ENCODE results near the gene EPB41L3. TPM values are rescaled to one million over a fixed set of nuclear protein-coding genes. Genes with fewer than 3 reads are reported as not detected.

EPB41L3 gene
- total RNA-seq, 2 experiments from 2014 or later: 1.9 to 3.4 TPM

DNA sequence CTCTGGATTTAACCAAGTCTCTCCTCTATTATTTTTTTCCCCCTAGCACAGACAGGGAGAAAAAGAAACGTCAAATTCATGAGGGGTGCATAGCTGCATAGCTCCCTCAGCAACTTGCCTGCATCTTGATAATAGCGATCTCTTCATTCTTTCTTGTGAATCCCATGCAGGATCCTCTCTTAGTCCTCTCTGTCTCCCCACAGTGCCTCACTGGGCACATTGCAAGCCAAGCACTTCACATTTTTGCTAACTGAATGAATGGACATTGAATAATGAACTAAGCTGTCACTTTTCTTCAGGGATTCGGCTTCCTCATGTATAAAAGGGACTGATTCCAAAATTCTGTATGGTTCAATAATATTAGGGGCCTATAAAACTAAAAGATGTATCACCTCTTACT, 2.9 kb upstream of the EPB41L3 start:
- Mint-ChIP-seq H3K27me3 (peaks cover 44% of the 10 kb centered on the region), H3K4me1 (no peaks in the 10 kb centered on the region), H3K27ac (no peak overlapping the region), H3K36me3 (no peaks in the 10 kb centered on the region), H3K4me3 (no peak overlapping the region), H3K9me3 (no peaks in the 10 kb centered on the region)
- ATAC-seq (ENCODE audit: low read depth) (no peak), DNase-seq (no peak)
- POLR2A ChIA-PET: no interaction called here

DNA sequence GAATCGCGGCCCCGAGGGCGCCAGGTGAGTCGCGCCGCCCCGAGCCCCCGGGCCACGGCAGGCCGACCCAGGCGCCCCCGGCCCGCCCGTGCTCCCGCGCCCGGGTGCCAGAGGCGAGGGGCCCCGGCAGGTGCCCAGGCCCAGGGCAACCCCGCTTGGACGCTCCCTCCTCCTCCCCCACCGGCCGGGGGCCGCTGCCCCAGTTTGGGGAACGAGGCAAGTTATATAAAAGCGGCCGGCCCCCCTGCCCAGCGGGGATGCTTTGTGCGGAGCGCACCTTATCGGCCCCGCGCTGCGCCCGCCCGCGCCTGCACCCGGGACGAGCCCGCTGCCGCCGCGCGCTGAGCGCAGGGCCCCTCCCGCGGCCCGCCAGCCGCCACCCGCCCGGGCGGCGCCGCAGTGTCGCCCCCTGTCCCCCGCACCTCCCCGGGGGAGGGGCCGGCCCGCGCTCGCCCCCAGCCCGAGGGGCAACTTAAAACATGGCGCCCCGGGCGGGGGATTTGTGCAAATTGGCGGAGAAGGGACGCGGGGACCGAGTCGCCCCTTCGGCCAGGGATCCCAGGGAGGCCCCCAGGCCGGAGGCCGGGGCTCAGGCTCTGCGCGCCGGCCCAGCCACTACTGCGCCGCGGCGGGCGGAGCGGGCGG, 639 bp downstream of the EPB41L3 start:
- DNase-seq (peak; percentile 30), ATAC-seq (ENCODE audit: low read depth) (peak; percentile 30)
- no peaks in the 10 kb centered on the region for H3K9me3 Mint-ChIP-seq
- H3K36me3 Mint-ChIP-seq: no peaks in the 10 kb centered on the region
- H3K4me1 Mint-ChIP-seq: no peaks in the 10 kb centered on the region
- POLR2A ChIA-PET: no interaction called here
- H3K4me3 Mint-ChIP-seq: no peak overlapping the region
- peaks cover 61% of the 10 kb centered on the region for H3K27me3 Mint-ChIP-seq
- H3K27ac Mint-ChIP-seq: no peak overlapping the region

DNA sequence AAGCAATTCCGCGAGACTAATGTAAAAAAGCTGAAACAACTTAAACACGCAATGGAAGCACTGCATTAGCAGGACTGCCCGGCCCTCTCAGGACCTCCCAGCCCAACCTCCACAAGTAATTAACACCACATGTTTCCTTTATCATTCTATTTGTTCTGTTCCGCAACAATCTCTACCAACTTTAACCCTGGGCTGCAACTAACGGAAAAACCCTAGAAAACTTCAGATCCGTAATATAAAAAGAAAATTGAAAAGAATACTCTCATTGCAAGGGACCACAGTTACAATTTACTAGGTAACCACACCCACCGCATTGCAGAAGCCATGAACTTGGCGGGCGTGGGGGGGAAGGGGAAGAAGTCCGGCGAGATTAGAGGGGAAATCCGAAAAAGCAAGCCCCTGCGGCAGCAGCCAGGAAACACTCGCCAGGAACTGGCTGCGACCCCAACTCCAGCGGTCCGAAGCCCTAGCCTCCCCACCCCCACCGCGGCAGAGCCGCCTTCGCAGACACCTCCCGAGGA, 1.2 kb downstream of the EPB41L3 start:
- Mint-ChIP-seq H3K27me3 (peaks cover 60% of the 10 kb centered on the region), H3K9me3 (no peaks in the 10 kb centered on the region), H3K27ac (no peak overlapping the region), H3K4me3 (peak overlapping the region; percentile 40), H3K36me3 (no peaks in the 10 kb centered on the region), H3K4me1 (no peaks in the 10 kb centered on the region)
- DNase-seq: no peak
- POLR2A ChIA-PET: no interaction called here
- ATAC-seq (ENCODE audit: low read depth): no peak

DNA sequence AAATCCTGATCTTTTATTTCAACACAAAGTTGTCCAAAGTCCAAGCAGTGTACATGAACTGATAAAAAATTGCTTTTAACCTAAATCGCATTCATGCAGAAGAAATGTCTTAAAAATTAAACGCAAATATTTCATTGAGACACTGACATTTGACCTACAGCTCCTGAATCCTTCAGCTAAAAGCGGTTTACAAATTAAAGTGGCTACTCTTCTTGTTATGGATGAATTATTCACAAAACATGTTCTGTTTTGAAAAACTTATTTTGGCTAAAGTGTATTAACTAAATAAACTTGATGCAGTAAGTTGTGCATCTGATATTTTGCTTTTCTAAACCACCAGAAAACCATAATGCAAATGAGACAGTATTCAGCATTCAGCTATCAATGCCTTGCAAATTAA, 2.2 kb downstream of the EPB41L3 start:
- no peak for ATAC-seq (ENCODE audit: low read depth)
- Mint-ChIP-seq H3K4me3 (no peak overlapping the region), H3K4me1 (no peaks in the 10 kb centered on the region), H3K27ac (no peak overlapping the region), H3K9me3 (no peaks in the 10 kb centered on the region), H3K27me3 (peaks cover 50% of the 10 kb centered on the region), H3K36me3 (no peaks in the 10 kb centered on the region)
- POLR2A ChIA-PET: no interaction called here
- DNase-seq: no peak

DNA sequence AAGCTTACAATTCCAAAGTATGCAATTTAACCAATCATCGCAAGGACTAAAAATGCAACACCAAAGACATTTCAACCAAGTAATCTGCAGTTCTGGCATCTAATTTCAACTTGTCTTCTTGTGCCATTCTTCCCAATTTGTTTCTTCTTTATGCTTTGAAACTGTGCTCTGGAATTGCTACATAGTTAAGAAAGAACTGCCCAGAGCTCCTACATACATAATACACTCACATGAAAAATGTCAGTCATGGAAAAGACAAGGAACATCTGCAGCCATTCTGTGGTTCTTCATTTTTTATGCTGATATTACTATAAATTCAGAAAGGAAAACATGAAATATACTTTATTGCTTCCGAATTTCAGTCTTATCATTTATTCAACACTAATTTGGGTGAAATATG, 4.4 kb downstream of the EPB41L3 start:
- POLR2A ChIA-PET: no interaction called here
- Mint-ChIP-seq H3K36me3 (no peaks in the 10 kb centered on the region), H3K4me3 (no peak overlapping the region), H3K27ac (no peak overlapping the region), H3K27me3 (peaks cover 40% of the 10 kb centered on the region), H3K4me1 (no peaks in the 10 kb centered on the region), H3K9me3 (no peaks in the 10 kb centered on the region)
- no peak for ATAC-seq (ENCODE audit: low read depth)
- no peak for DNase-seq

DNA sequence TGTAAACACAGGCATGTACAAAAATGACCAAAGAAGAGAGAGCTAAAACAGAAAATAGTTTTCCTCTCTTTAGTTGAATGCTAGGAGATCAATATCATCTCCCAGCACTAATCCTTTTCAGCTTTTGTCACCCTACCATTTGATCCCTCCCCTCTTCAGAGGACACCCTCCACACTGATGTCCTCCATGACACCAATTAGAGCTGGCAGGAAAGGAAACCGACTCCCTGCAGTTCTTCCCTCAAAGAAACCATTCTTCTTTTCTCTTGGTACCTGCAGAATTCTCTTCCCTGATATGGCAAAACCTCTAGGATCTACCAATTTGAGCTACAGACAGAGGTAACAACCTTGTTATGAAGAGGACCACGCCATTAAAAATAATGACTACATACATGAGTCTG, 5.3 kb downstream of the EPB41L3 start:
- H3K4me1 Mint-ChIP-seq: no peaks in the 10 kb centered on the region
- ATAC-seq (ENCODE audit: low read depth) (no peak), DNase-seq (no peak)
- H3K27me3 Mint-ChIP-seq: peaks cover 36% of the 10 kb centered on the region
- no peaks in the 10 kb centered on the region for H3K9me3 Mint-ChIP-seq
- H3K27ac Mint-ChIP-seq: no peak overlapping the region
- H3K36me3 Mint-ChIP-seq: no peaks in the 10 kb centered on the region
- POLR2A ChIA-PET: no interaction called here
- no peak overlapping the region for H3K4me3 Mint-ChIP-seq

DNA sequence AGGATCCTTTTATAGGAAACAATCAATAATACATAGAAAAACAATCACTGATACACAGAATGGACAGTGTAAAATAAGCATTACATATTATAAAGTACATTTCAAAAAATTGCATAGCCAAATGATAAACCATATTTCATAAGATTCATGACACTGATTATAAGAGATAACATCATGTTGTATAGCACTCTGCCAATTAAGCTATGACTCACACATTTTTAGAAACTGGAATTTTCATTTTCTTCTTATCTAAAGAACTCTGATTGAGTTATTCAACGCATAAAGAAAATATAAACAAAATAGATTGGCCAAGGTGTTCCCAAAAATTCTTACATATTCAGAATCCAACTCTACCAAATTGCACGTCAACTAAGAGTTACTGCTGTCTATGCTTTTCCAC, 5.9 kb downstream of the EPB41L3 start:
- POLR2A ChIA-PET: no interaction called here
- Mint-ChIP-seq H3K36me3 (no peaks in the 10 kb centered on the region), H3K27me3 (peaks cover 36% of the 10 kb centered on the region), H3K4me1 (no peaks in the 10 kb centered on the region), H3K27ac (no peak overlapping the region), H3K9me3 (no peaks in the 10 kb centered on the region), H3K4me3 (no peak overlapping the region)
- DNase-seq (no peak), ATAC-seq (ENCODE audit: low read depth) (no peak)

DNA sequence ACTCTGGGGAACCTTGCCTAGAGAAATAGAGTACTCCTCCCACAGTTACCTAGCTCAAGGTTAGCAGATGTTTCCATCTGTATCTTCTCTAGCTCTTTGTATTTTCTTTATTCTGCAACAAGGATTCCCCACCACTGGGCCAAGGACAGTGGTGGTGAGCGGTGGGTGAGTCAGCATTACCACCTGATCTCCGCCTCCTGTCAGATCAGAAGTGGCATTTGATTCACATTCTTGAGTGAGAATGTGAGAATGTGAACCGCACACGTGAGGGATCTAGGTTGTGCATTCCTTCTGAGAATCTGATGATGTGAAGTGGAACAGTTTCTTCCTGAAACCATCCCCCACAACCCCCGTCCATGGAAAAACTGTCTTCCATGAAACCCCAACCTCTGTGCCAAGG, 9.0 kb downstream of the EPB41L3 start:
- no peak for ATAC-seq (ENCODE audit: low read depth)
- no peak for DNase-seq
- Mint-ChIP-seq H3K27ac (no peak overlapping the region), H3K36me3 (no peaks in the 10 kb centered on the region), H3K27me3 (peaks cover 11% of the 10 kb centered on the region), H3K9me3 (no peaks in the 10 kb centered on the region), H3K4me1 (no peaks in the 10 kb centered on the region), H3K4me3 (no peak overlapping the region)
- POLR2A ChIA-PET: no interaction called here

DNA sequence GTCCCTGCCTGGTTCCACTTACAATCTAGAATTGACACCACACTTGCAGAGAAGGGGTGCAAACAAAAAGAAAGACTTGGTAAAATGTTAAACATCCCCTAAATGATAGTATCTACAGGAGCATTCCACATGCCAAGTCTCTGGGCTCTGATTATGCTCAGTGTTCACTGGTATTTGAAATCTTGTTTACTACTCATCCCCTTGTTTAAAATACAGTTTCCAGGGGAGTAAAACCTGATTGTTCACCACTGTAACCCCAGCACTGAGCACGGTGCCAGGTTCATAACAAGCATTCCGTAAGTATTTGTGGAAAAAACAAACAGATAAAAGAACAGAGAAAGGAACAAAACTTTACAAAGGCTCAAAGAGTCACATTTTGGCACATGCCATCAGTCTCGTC, 11.7 kb downstream of the EPB41L3 start:
- Mint-ChIP-seq H3K4me1 (no peaks in the 10 kb centered on the region), H3K27ac (no peak overlapping the region), H3K9me3 (no peaks in the 10 kb centered on the region), H3K4me3 (no peak overlapping the region), H3K27me3 (peaks cover 3% of the 10 kb centered on the region), H3K36me3 (no peaks in the 10 kb centered on the region)
- ATAC-seq (ENCODE audit: low read depth) (no peak), DNase-seq (no peak)
- POLR2A ChIA-PET: no interaction called here

DNA sequence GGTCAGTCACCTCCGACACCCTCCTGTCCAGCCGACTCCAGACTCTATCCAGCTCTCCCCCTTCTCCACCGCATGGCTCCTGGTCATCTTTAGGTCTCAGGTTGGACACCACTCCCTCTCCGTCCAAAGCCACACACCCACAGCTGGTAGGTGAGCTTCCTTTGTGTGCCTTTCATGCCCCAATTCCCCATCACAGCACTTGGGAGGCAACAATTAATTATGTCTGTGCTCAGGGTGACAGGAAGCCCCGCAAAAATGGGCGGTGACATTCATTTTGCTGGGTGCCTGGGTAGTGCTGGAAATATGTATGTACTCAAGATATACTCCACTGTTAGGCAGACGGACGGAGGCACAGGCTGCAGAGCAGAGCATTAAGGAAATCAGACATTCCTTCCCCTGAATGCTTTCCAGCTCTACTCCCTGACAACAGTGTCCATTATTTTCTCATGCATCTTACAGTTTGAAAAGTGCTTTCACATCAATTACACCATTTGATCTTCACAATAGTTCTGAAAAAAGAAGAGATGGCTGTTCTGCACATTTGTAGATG, 13.1 kb downstream of the EPB41L3 start:
- Mint-ChIP-seq H3K27me3 (peaks cover 3% of the 10 kb centered on the region), H3K27ac (no peak overlapping the region), H3K4me1 (no peaks in the 10 kb centered on the region), H3K36me3 (no peaks in the 10 kb centered on the region), H3K9me3 (no peaks in the 10 kb centered on the region), H3K4me3 (no peak overlapping the region)
- POLR2A ChIA-PET: no interaction called here
- ATAC-seq (ENCODE audit: low read depth) (no peak), DNase-seq (no peak)

DNA sequence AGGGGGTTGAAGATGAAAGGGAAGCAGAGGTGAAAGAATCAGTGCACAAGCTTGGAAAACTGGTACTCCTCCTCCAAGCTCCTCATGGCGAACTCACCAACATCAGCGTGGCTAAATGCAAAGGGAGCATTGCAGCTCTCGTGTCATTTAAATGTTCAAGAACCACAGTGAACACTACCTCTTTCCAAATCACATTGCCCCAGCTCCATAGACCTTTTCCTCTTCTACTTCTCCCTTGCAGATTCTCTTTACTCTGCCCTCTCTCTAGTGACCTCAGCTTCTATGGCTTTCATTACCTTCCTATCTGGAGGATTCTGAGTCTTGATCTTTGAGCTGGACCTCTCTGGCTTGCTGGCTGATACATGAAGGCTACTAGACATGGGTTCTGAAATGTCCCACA, 14.3 kb downstream of the EPB41L3 start:
- no peaks in the 10 kb centered on the region for H3K9me3 Mint-ChIP-seq
- POLR2A ChIA-PET: no interaction called here
- no peak for ATAC-seq (ENCODE audit: low read depth)
- H3K27me3 Mint-ChIP-seq: no peaks in the 10 kb centered on the region
- H3K4me3 Mint-ChIP-seq: no peak overlapping the region
- no peak overlapping the region for H3K27ac Mint-ChIP-seq
- H3K4me1 Mint-ChIP-seq: no peaks in the 10 kb centered on the region
- no peak for DNase-seq
- H3K36me3 Mint-ChIP-seq: no peaks in the 10 kb centered on the region

DNA sequence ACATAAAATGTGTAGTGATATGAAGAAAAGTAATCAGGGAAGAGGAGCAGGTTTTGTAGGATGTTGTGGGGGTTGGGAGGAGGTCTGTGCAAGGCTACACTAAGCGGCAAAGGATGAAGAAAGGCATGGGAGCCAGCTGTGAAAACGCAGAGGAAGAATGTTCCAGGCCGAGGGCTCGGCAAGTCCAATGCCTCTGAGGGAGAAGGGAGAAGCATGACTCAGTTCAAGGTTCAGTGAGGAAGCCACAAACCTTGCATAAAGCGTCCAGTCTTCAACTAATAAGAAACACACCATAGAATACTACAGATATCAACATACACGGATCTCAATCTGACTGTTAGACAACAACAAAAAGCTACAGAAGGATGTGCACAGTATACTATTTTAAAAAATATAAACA, 16.2 kb downstream of the EPB41L3 start:
- no peak for DNase-seq
- Mint-ChIP-seq H3K27me3 (no peaks in the 10 kb centered on the region), H3K4me1 (no peaks in the 10 kb centered on the region), H3K27ac (no peak overlapping the region), H3K9me3 (no peaks in the 10 kb centered on the region), H3K4me3 (no peak overlapping the region), H3K36me3 (no peaks in the 10 kb centered on the region)
- no peak for ATAC-seq (ENCODE audit: low read depth)
- POLR2A ChIA-PET: no interaction called here

DNA sequence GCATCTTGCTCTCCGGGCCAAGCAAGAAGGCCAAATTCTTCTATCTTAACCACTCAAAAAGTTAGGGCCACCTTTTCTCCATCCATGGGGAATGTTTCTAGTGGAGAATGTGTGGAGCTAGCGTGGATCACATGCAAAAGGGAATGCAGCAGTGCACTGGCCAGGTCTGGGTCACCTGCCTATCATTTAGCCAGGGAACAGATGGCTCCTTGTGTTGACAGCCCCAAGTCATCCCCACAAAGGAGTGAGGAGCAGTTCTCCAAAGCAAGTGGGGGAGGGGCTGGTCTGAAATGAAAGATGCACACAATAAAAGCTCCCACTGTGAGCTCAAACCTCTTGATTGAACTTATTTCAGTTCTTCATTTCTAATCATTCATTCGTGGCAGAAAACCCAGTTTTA, 19.1 kb downstream of the EPB41L3 start:
- ATAC-seq (ENCODE audit: low read depth): no peak
- DNase-seq: no peak
- H3K9me3 Mint-ChIP-seq: no peaks in the 10 kb centered on the region
- no peak overlapping the region for H3K27ac Mint-ChIP-seq
- H3K4me1 Mint-ChIP-seq: no peaks in the 10 kb centered on the region
- H3K27me3 Mint-ChIP-seq: no peaks in the 10 kb centered on the region
- no peak overlapping the region for H3K4me3 Mint-ChIP-seq
- H3K36me3 Mint-ChIP-seq: no peaks in the 10 kb centered on the region
- POLR2A ChIA-PET: no interaction called here

DNA sequence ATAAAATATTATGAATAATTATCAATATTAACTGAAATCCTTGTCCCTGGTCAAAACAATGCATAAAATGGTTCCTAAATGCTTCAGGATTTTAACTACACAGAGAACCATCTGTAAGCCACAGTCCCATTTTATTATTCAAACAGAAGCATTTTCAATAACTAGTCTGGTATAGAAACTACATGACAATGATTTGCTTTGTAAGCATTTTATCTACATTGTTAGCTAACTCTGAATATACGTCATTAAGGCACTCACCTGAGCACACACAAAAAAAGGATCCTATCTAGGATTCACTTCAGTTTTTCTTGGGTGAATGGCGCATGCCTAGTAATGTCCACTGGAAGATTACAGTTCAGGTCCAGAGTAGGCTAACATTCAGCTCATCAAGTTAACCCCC, 22.8 kb downstream of the EPB41L3 start:
- POLR2A ChIA-PET: no interaction called here
- no peaks in the 10 kb centered on the region for H3K4me1 Mint-ChIP-seq
- no peaks in the 10 kb centered on the region for H3K9me3 Mint-ChIP-seq
- H3K4me3 Mint-ChIP-seq: no peak overlapping the region
- no peak overlapping the region for H3K27ac Mint-ChIP-seq
- DNase-seq: no peak
- ATAC-seq (ENCODE audit: low read depth): no peak
- H3K36me3 Mint-ChIP-seq: no peaks in the 10 kb centered on the region
- no peaks in the 10 kb centered on the region for H3K27me3 Mint-ChIP-seq

DNA sequence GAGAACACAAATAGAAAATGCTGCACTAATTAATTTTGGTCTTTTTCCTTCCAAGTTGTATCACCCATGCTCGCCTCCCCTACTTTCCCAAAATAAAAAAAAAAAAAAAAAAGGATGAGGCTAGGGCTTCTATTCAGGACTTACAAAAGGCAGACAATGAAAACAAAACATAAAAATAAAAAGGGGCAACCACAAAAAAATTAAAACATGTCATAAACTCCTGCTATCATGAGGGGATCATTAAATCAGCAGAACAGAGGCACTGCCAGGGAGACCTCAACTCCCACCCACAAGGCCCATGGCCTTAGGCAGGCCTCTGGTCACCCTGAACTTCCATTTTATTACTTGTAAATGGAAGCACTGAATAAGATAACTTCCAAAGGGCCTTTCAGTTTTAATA, 23.3 kb downstream of the EPB41L3 start:
- Mint-ChIP-seq H3K27ac (no peak overlapping the region), H3K27me3 (no peaks in the 10 kb centered on the region), H3K4me3 (no peak overlapping the region), H3K9me3 (no peaks in the 10 kb centered on the region), H3K4me1 (no peaks in the 10 kb centered on the region), H3K36me3 (no peaks in the 10 kb centered on the region)
- POLR2A ChIA-PET: no interaction called here
- ATAC-seq (ENCODE audit: low read depth) (no peak), DNase-seq (no peak)

Data from activated naive CD8-positive, alpha-beta T cell treated with anti-CD3 and anti-CD28 coated beads, Interleukin-2, amount 10 ng/mL, durations not matched to agents 7 days and 5 days (primary cell).